ENCODE results near the gene MUS81. TPM values are rescaled to one million over a fixed set of nuclear protein-coding genes. Genes with fewer than 3 reads are reported as not detected.

The MUS81 gene
- total and polyA plus RNA-seq, 9 of the 15 experiments (the other 6 are each of a cell fraction or from before 2014, with no cell fraction given) = 13.4 to 118 (median 53.7) TPM

- TF ChIP-seq, protein P1, sequence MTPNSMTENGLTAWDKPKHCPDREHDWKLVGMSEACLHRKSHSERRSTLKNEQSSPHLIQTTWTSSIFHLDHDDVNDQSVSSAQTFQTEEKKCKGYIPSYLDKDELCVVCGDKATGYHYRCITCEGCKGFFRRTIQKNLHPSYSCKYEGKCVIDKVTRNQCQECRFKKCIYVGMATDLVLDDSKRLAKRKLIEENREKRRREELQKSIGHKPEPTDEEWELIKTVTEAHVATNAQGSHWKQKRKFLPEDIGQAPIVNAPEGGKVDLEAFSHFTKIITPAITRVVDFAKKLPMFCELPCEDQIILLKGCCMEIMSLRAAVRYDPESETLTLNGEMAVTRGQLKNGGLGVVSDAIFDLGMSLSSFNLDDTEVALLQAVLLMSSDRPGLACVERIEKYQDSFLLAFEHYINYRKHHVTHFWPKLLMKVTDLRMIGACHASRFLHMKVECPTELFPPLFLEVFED (CRISPR knock-in tag; conservative IDR thresholded peaks at IDR 0.05) = peak; percentile 92
- no peak for TF ChIP-seq ZNF584 (CRISPR knock-in tag; IDR thresholded peaks at IDR 0.05; ENCODE audit: low read depth)
- TF ChIP-seq, protein P2, sequence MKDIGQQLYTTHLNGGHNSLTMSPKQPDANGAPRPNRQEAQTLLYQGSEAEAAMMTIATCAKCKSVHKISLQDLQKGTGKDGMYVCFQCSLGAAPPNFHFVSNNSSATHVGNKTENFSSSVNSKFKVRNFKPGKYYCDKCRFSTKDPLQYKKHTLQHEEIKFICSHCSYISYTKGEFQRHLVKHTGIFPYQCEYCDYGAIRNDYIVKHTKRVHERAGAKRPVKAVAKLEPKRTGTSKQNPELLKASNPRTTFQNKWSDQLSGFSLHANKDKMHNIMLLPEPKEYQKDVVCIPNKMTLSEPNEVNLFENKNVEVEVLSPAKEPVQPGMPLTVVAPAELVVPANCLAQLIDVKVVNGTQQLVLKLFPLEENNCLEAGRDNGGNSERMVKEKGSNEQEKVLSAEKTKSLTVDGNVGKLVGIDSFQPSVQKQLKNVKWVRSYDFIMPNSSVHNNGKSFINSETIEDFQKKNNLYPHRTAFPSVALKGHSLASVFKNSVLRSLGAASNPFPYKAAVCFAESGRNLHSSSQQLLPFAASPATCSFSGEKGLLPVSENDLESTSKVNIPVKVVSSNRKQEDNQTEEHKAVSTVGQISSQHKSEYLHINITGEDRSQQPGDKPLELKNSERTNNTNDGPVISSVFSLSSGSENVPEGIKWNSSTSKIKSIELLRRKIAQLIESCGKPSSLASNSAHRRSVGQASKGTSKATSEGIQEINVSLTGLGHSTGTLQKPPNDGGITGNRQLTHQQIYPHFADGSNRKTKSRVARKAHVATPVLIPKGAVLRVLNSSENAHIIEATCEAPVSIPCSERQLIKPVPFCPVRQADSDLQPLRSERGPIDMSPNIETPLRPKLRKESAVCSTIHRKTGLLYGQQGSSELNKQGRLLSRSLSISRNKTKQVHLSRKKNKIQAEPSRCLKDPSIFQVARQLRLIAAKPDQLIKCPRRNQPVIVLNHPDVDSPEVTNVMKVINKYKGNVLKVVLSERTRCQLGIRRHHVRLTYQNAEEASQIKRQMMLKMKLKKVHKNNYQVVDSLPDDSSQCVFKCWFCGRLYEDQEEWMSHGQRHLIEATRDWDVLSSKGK (CRISPR knock-in tag; IDR thresholded peaks at IDR 0.05) = no peak
- TF ChIP-seq EWSR1 (IDR thresholded peaks at IDR 0.05; ENCODE audit: borderline replicate concordance, low read depth, partially characterized antibody) = no peak
- no peak for TF ChIP-seq SMAD2 (IDR thresholded peaks at IDR 0.05; ENCODE audit: low read depth, low read length)
- TF ChIP-seq FOXP1 (CRISPR knock-in tag; IDR thresholded peaks at IDR 0.05) = no peak
- TF ChIP-seq POLR2AphosphoS5 (IDR thresholded peaks at IDR 0.05; ENCODE audit: control insufficient read depth, insufficient read depth, low read depth, low read length) = peak; percentile 4; the same call in 1 of the 2 replicates
- no peak for TF ChIP-seq DDX20 (tag; IDR thresholded peaks at IDR 0.05; ENCODE audit: low read depth)
- TF ChIP-seq ZNF316 (IDR thresholded peaks at IDR 0.05) = no peak
- TF ChIP-seq POLR2B (IDR thresholded peaks at IDR 0.05; ENCODE audit: low read depth, partially characterized antibody) = peak; percentile 63
- TF ChIP-seq POLR2H (tag; IDR thresholded peaks at IDR 0.05; ENCODE audit: low read depth) = no peak
- TF ChIP-seq CCAR2 (IDR thresholded peaks at IDR 0.05; ENCODE audit: low read depth, low read length) = no peak
- no peak for TF ChIP-seq ZNF354B (CRISPR knock-in tag; IDR thresholded peaks at IDR 0.05)
- no peak for TF ChIP-seq CC2D1A (IDR thresholded peaks at IDR 0.05)
- TF ChIP-seq NR4A1 (CRISPR knock-in tag; IDR thresholded peaks at IDR 0.05) = no peak
- TF ChIP-seq NR4A1 (tag; IDR thresholded peaks at IDR 0.05) = no peak
- TF ChIP-seq, protein P3, sequence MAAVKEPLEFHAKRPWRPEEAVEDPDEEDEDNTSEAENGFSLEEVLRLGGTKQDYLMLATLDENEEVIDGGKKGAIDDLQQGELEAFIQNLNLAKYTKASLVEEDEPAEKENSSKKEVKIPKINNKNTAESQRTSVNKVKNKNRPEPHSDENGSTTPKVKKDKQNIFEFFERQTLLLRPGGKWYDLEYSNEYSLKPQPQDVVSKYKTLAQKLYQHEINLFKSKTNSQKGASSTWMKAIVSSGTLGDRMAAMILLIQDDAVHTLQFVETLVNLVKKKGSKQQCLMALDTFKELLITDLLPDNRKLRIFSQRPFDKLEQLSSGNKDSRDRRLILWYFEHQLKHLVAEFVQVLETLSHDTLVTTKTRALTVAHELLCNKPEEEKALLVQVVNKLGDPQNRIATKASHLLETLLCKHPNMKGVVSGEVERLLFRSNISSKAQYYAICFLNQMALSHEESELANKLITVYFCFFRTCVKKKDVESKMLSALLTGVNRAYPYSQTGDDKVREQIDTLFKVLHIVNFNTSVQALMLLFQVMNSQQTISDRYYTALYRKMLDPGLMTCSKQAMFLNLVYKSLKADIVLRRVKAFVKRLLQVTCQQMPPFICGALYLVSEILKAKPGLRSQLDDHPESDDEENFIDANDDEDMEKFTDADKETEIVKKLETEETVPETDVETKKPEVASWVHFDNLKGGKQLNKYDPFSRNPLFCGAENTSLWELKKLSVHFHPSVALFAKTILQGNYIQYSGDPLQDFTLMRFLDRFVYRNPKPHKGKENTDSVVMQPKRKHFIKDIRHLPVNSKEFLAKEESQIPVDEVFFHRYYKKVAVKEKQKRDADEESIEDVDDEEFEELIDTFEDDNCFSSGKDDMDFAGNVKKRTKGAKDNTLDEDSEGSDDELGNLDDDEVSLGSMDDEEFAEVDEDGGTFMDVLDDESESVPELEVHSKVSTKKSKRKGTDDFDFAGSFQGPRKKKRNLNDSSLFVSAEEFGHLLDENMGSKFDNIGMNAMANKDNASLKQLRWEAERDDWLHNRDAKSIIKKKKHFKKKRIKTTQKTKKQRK (IDR thresholded peaks at IDR 0.05; ENCODE audit: borderline replicate concordance, low read depth, low read length) = no peak
- no peak for TF ChIP-seq JUNB (CRISPR knock-in tag; conservative IDR thresholded peaks at IDR 0.05)
- no peak for TF ChIP-seq SMAD4 (CRISPR knock-in tag; conservative IDR thresholded peaks at IDR 0.05)
Measured at GRCh38 chr11:65853246-65853979, 6.8 kb upstream of the MUS81 start (continued).
